ENCODE data around the gene IPO13. TPM values are rescaled to one million over a fixed set of nuclear protein-coding genes. Genes with fewer than 3 reads are reported as not detected.

The IPO13 gene
- total and polyA plus RNA-seq, 4 donors = 8.6 to 15.1 (median 10.5) TPM

DNA sequence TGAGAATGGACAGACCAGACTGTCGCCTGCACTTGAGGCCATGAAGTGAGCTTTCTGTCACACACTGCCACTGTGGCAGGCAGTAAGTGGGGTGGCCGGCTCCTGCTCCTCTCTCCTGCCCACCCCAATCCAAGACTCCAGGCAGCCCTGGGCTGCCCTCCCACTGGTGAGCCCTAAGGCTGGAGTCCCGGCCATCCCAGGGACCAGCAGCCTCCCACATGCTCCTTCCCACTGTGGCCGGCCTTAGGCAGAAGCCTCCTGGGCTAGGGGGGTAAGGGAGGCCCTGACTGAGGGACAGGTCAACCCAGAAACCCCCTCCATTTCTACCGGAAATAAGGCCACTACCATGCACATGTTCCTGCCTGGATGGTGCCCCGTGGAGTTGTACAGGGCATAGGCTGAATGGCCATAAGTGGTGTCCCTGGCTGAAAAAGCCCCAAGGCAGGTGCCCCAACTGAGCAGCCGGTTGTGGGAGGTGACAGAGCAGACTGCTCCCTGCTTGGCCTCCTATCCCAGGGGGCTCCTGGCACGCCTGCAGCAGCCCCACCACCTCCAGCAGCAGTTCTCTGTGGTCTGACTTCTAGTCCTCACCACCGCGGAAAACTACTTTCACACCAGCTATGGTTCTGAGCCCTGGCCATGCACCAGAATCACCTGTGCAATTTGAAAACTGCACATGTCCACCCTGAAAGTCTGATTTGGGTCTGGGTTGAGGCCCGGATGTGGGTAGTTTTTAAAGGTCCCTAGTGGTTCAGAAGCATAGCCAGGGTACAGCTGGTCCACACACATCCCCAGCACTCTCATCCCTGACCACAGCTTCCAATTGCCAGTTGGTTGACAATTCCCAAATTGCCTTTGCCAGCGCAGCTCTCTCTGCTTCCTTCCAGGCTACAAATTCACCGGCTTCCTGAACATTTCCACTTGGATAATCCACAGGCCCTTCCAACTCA lies 14.8 kb upstream of the IPO13 start:
- 95% methylated on average over 13 of the region's 13 CpGs for WGBS
- no peak for DNase-seq (ENCODE audit: low spot score)

DNA sequence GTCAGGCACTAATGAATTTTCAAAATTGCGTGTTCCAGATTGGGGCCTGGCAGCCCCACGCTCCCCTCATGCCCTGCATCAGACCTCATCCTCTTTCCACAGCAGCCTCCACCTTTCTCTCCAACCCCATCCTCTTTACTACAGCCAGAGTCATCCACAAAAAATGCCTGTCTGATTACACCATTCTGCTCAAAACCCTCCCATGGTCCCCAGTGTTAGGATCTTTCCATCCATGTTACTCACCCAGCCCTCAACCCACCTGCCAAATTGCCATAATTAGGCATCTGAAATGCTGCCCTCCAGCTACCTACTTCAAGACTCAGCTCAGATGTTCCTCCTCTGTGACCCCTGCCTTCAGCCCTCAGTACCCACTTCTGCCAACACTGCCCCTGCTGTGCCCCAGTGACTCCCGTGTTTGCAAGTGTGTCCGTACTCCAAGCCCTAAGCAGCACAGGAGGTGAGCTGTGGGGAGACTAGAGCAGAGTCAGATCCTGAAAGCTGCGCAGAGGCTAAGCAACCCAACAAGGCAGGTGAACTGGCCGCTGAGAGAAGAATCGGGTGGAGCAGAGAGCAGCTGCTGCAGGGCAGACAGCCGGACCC lies 13.9 kb upstream of the IPO13 start:
- Histone ChIP-seq H3K36me3 (ENCODE audit: control insufficient read depth in 4 of 4, insufficient read depth in 3 of 4, low read depth in 1 of 4, low read length in 3 of 4) (peaks cover 0 to 4% (median 0%) of the 10 kb centered on the region in 4 donors), H3K4me3 (ENCODE audit: low read depth in 1 of 3, low read length in 3 of 3) (peak overlapping the region in 1 of 3 donors; percentile 36), H3K9me3 (ENCODE audit: control insufficient read depth in 4 of 4, low read length in 3 of 4) (no peaks in the 10 kb centered on the region), H3K9ac (ENCODE audit: low read depth in 1 of 2, low read length in 2 of 2) (peak overlapping the region in 1 of 2 donors; percentile 23), H3K27me3 (ENCODE audit: control insufficient read depth in 4 of 4, insufficient read depth in 4 of 4, low read length in 3 of 4) (no peaks in the 10 kb centered on the region), H3K27ac (ENCODE audit: low read depth in 1 of 2, low read length in 2 of 2) (no peak overlapping the region), H3K4me1 (ENCODE audit: control insufficient read depth in 4 of 4, insufficient read depth in 4 of 4, low read length in 3 of 4) (peaks cover 10 to 27% (median 15%) of the 10 kb centered on the region in 4 donors)
- WGBS = 34% methylated on average over 8 of the region's 8 CpGs
- TF ChIP-seq FOXA1 (IDR thresholded peaks at IDR 0.05) (no peak), EGR1 (IDR thresholded peaks at IDR 0.05; ENCODE audit: low read depth in 2 of 2) (no peak), HNF4G (IDR thresholded peaks at IDR 0.05) (no peak), YY1 (IDR thresholded peaks at IDR 0.05) (no peak), SP1 (IDR thresholded peaks at IDR 0.05) (no peak), NR2F2 (IDR thresholded peaks at IDR 0.05) (no peak), MAX (IDR thresholded peaks at IDR 0.05) (no peak), JUND (IDR thresholded peaks at IDR 0.05) (no peak), ATF3 (IDR thresholded peaks at IDR 0.05) (no peak), HNF4A (conservative IDR thresholded peaks at IDR 0.05) (no peak), TAF1 (conservative IDR thresholded peaks at IDR 0.05) (no peak), FOXA2 (IDR thresholded peaks at IDR 0.05) (no peak)
- TF ChIP-seq, protein P1, sequence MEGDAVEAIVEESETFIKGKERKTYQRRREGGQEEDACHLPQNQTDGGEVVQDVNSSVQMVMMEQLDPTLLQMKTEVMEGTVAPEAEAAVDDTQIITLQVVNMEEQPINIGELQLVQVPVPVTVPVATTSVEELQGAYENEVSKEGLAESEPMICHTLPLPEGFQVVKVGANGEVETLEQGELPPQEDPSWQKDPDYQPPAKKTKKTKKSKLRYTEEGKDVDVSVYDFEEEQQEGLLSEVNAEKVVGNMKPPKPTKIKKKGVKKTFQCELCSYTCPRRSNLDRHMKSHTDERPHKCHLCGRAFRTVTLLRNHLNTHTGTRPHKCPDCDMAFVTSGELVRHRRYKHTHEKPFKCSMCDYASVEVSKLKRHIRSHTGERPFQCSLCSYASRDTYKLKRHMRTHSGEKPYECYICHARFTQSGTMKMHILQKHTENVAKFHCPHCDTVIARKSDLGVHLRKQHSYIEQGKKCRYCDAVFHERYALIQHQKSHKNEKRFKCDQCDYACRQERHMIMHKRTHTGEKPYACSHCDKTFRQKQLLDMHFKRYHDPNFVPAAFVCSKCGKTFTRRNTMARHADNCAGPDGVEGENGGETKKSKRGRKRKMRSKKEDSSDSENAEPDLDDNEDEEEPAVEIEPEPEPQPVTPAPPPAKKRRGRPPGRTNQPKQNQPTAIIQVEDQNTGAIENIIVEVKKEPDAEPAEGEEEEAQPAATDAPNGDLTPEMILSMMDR (IDR thresholded peaks at IDR 0.05; ENCODE audit: low read depth, low read length, missing input control) = no peak
- TF ChIP-seq, protein P2, sequence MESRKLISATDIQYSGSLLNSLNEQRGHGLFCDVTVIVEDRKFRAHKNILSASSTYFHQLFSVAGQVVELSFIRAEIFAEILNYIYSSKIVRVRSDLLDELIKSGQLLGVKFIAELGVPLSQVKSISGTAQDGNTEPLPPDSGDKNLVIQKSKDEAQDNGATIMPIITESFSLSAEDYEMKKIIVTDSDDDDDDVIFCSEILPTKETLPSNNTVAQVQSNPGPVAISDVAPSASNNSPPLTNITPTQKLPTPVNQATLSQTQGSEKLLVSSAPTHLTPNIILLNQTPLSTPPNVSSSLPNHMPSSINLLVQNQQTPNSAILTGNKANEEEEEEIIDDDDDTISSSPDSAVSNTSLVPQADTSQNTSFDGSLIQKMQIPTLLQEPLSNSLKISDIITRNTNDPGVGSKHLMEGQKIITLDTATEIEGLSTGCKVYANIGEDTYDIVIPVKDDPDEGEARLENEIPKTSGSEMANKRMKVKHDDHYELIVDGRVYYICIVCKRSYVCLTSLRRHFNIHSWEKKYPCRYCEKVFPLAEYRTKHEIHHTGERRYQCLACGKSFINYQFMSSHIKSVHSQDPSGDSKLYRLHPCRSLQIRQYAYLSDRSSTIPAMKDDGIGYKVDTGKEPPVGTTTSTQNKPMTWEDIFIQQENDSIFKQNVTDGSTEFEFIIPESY (IDR thresholded peaks at IDR 0.05) = no peak
- no peak for DNase-seq (ENCODE audit: low spot score)

More for the DNA sequence above, 14.8 kb upstream of the IPO13 start:
- Histone ChIP-seq H3K27ac (ENCODE audit: low read depth in 1 of 2, low read length in 2 of 2) (no peak overlapping the region), H3K4me3 (ENCODE audit: low read depth in 1 of 3, low read length in 3 of 3) (no peak overlapping the region), H3K4me1 (ENCODE audit: control insufficient read depth in 4 of 4, insufficient read depth in 4 of 4, low read length in 3 of 4) (peaks cover 10 to 25% (median 15%) of the 10 kb centered on the region in 4 donors), H3K27me3 (ENCODE audit: control insufficient read depth in 4 of 4, insufficient read depth in 4 of 4, low read length in 3 of 4) (no peaks in the 10 kb centered on the region), H3K9ac (ENCODE audit: low read depth in 1 of 2, low read length in 2 of 2) (no peak overlapping the region), H3K36me3 (ENCODE audit: control insufficient read depth in 4 of 4, insufficient read depth in 3 of 4, low read depth in 1 of 4, low read length in 3 of 4) (peaks cover 0 to 4% (median 0%) of the 10 kb centered on the region in 4 donors), H3K9me3 (ENCODE audit: control insufficient read depth in 4 of 4, low read length in 3 of 4) (no peaks in the 10 kb centered on the region)
- TF ChIP-seq, protein P2 (IDR thresholded peaks at IDR 0.05) = no peak
- TF ChIP-seq FOXA2 (IDR thresholded peaks at IDR 0.05) (no peak), RAD21 (IDR thresholded peaks at IDR 0.05) (no peak), JUND (IDR thresholded peaks at IDR 0.05) (no peak), MAX (IDR thresholded peaks at IDR 0.05) (no peak), EGR1 (IDR thresholded peaks at IDR 0.05; ENCODE audit: low read depth in 2 of 2) (no peak), RXRA (IDR thresholded peaks at IDR 0.05) (no peak)
- TF ChIP-seq, protein P1 (IDR thresholded peaks at IDR 0.05; ENCODE audit: low read depth, low read length, missing input control) = no peak

Measured in liver (tissue), 9 donors.